Esophagus (tissue), 2 donors: ENCODE results near the gene MICAL1. TPM values are rescaled to one million over a fixed set of nuclear protein-coding genes. Genes with fewer than 3 reads are reported as not detected.

Source experiments
- H3K27ac ChIP-seq, 2 donors: one replicate each; pipeline ENCODE4 v1.5.1; 2013; ENCODE audit warnings: low read depth in 2 of 2, mild to moderate bottlenecking in 2 of 2, inconsistent platforms in 1 of 2, low read length in 1 of 2, moderate library complexity in 1 of 2
- H3K27me3 ChIP-seq, 2 donors: one replicate each; pipeline ENCODE4 v1.6.1; 2013; ENCODE audit warnings: low read length in 2 of 2, control low read depth in 1 of 2, mild to moderate bottlenecking in 1 of 2; ENCODE audit not compliant: insufficient read depth in 2 of 2, control insufficient read depth in 1 of 2
- H3K36me3 ChIP-seq, 2 donors: one replicate each; pipeline ENCODE4 v1.6.1; 2013; ENCODE audit warnings: low read length in 1 of 2; ENCODE audit not compliant: control insufficient read depth in 2 of 2, insufficient read depth in 2 of 2
- H3K4me1 ChIP-seq, 2 donors: one replicate each; pipeline ENCODE4 v1.6.1; 2013; ENCODE audit warnings: low read length in 1 of 2; ENCODE audit not compliant: control insufficient read depth in 2 of 2, insufficient read depth in 2 of 2
- H3K4me3 ChIP-seq, 2 donors: one replicate each; pipeline ENCODE4 v1.5.1; 2013; ENCODE audit warnings: low read length in 2 of 2, mild to moderate bottlenecking in 2 of 2, low read depth in 1 of 2, moderate library complexity in 1 of 2
- H3K9me3 ChIP-seq, 2 donors: one replicate each; pipeline ENCODE4 v1.6.1; 2013; ENCODE audit warnings: mild to moderate bottlenecking in 2 of 2, low read depth in 1 of 2, low read length in 1 of 2, moderate library complexity in 1 of 2; ENCODE audit not compliant: control insufficient read depth in 2 of 2, insufficient read depth in 1 of 2
- WGBS, 2 donors: extraction: QIAGEN DNeasy Blood & Tissue Kit; methylation state at CpG; one replicate each; pipeline ENCODE4 v1.1.7; 2013; 5-methylcytosine and 5-hydroxymethylcytosine counted together
- polyA plus RNA-seq, 2 donors: library from polyadenylated mRNA; stranded (reverse); fragments of 200-250 nt; gene quantifications; one replicate each; pipeline ENCODE4 v1.2.3, GENCODE V29; 2013
- donor health status: healthy with polysubstance abuse.
- donor health status: Bipolar disorder and iron deficiency.

MICAL1 gene
- polyA plus RNA-seq, 2 donors: 17.6 to 18.2 TPM

GRCh38 chr6:109441069-109441816 is 14.3 kb downstream of the MICAL1 start:
- Histone ChIP-seq H3K9me3 (no peaks in the 10 kb centered on the region), H3K4me1 (peaks cover 7 to 23% of the 10 kb centered on the region in 2 donors), H3K27me3 (no peaks in the 10 kb centered on the region), H3K27ac (peak overlapping the region; percentile 77 to 91), H3K36me3 (peaks cover 11 to 30% of the 10 kb centered on the region in 2 donors), H3K4me3 (peak overlapping the region; percentile 66 to 84)
- 1% methylated on average over 31 of the region's 31 CpGs for WGBS, 2 donors

- Histone ChIP-seq H3K27ac (peak within 1 kb of the TSS; percentile 77 to 91), H3K9me3 (no peaks in the 10 kb centered on the region), H3K27me3 (no peaks in the 10 kb centered on the region), H3K4me1 (peaks cover 7 to 23% of the 10 kb centered on the region in 2 donors), H3K36me3 (peaks cover 6 to 24% of the 10 kb centered on the region in 2 donors), H3K4me3 (peak within 1 kb of the TSS; percentile 66 to 84)
- WGBS, 2 donors: 0 to 1% methylated on average over 85 to 102 of the region's 102 CpGs
Measured at GRCh38 chr6:109440331-109441068, 15.1 kb downstream of the MICAL1 start, which contains the start of the genes PPIL6 and SMPD2. Gene PPIL6, minus strand, starts transcription at chr6:109440628. Its CDS starts 38 bp downstream, at chr6:109440590. Gene SMPD2, plus strand, starts transcription at chr6:109440724. Its CDS starts 398 bp downstream, at chr6:109441122.

GRCh38 chr6:109436041-109436440 is 19.5 kb downstream of the MICAL1 start:
- H3K9me3 ChIP-seq: no peaks in the 10 kb centered on the region
- H3K27me3 ChIP-seq: no peaks in the 10 kb centered on the region
- no peak overlapping the region for H3K4me3 ChIP-seq
- WGBS, 2 donors: 93 to 95% methylated on average over 5 of the region's 5 CpGs
- no peak overlapping the region for H3K27ac ChIP-seq
- no peaks in the 10 kb centered on the region for H3K4me1 ChIP-seq
- H3K36me3 ChIP-seq: no peaks in the 10 kb centered on the region

- 58 to 61% methylated on average over 2 of the region's 2 CpGs for WGBS, 2 donors
- H3K9me3 ChIP-seq: no peaks in the 10 kb centered on the region
- H3K27me3 ChIP-seq: no peaks in the 10 kb centered on the region
- H3K36me3 ChIP-seq: no peaks in the 10 kb centered on the region
- H3K27ac ChIP-seq: no peak overlapping the region
- no peak overlapping the region for H3K4me3 ChIP-seq
- H3K4me1 ChIP-seq: peaks cover 0 to 2% of the 10 kb centered on the region in 2 donors
Measured at GRCh38 chr6:109434456-109434855, 21.1 kb downstream of the MICAL1 start.

- Histone ChIP-seq H3K9me3 (no peaks in the 10 kb centered on the region), H3K27me3 (no peaks in the 10 kb centered on the region), H3K4me3 (no peak overlapping the region), H3K36me3 (no peaks in the 10 kb centered on the region), H3K4me1 (peaks cover 0 to 2% of the 10 kb centered on the region in 2 donors), H3K27ac (no peak overlapping the region)
- 98% methylated on average over 3 of the region's 3 CpGs for WGBS, 2 donors
Measured at GRCh38 chr6:109429496-109429895, 26.1 kb downstream of the MICAL1 start.

- Histone ChIP-seq H3K4me3 (no peak overlapping the region), H3K9me3 (no peaks in the 10 kb centered on the region), H3K36me3 (no peaks in the 10 kb centered on the region), H3K27ac (no peak overlapping the region), H3K4me1 (peaks cover 0 to 2% of the 10 kb centered on the region in 2 donors), H3K27me3 (no peaks in the 10 kb centered on the region)
- WGBS, 2 donors: 40 to 48% methylated on average over 7 of the region's 7 CpGs
Measured at GRCh38 chr6:109428889-109429477, 26.6 kb downstream of the MICAL1 start.

- WGBS, 2 donors: 87 to 91% methylated on average over 2 of the region's 2 CpGs
- Histone ChIP-seq H3K9me3 (no peaks in the 10 kb centered on the region), H3K36me3 (no peaks in the 10 kb centered on the region), H3K4me1 (peaks cover 0 to 2% of the 10 kb centered on the region in 2 donors), H3K27me3 (no peaks in the 10 kb centered on the region), H3K27ac (no peak overlapping the region), H3K4me3 (no peak overlapping the region)
Measured at GRCh38 chr6:109424946-109425345, 30.6 kb downstream of the MICAL1 start.

- H3K36me3 ChIP-seq: no peaks in the 10 kb centered on the region
- WGBS, 2 donors: 59 to 82% methylated on average over 1 of the region's 1 CpG
- no peaks in the 10 kb centered on the region for H3K27me3 ChIP-seq
- H3K4me3 ChIP-seq: no peak overlapping the region
- no peak overlapping the region for H3K27ac ChIP-seq
- no peaks in the 10 kb centered on the region for H3K9me3 ChIP-seq
- H3K4me1 ChIP-seq: no peaks in the 10 kb centered on the region
Measured at GRCh38 chr6:109421184-109421583, 34.4 kb downstream of the MICAL1 start.

GRCh38 chr6:109420751-109421150 is 34.8 kb downstream of the MICAL1 start:
- H3K4me1 ChIP-seq: no peaks in the 10 kb centered on the region
- no peaks in the 10 kb centered on the region for H3K36me3 ChIP-seq
- H3K9me3 ChIP-seq: no peaks in the 10 kb centered on the region
- 33 to 56% methylated on average over 1 of the region's 1 CpG for WGBS, 2 donors
- no peak overlapping the region for H3K4me3 ChIP-seq
- H3K27me3 ChIP-seq: no peaks in the 10 kb centered on the region
- no peak overlapping the region for H3K27ac ChIP-seq
